Adipocyte (in vitro differentiated cells): ENCODE measurements around the gene CTU1.

Experiments used
- DNase-seq: peaks from one replicate; pipeline ENCODE4 v3.0.0-alpha.2; 2015; ENCODE audit warnings: low read depth
- H3K27me3 ChIP-seq: replicated peaks from 2 replicates; pipeline ENCODE4 v1.7.0; 2013; ENCODE audit warnings: mild to moderate bottlenecking, low read length, moderate library complexity; ENCODE audit not compliant: control insufficient read depth, insufficient read depth
- H3K36me3 ChIP-seq: 2 replicates; pipeline ENCODE4 v1.7.0; 2013; ENCODE audit warnings: low read length, mild to moderate bottlenecking, moderate library complexity; ENCODE audit not compliant: control insufficient read depth, insufficient read depth, severe bottlenecking
- H3K4me1 ChIP-seq: 2 replicates; pipeline ENCODE4 v1.7.0; 2013; ENCODE audit warnings: mild to moderate bottlenecking, low read length, moderate library complexity; ENCODE audit not compliant: control insufficient read depth, insufficient read depth
- H3K4me3 ChIP-seq: 2 replicates; pipeline ENCODE4 v1.7.0; 2013; ENCODE audit warnings: mild to moderate bottlenecking, low read length, moderate library complexity
- H3K9ac ChIP-seq: 2 replicates; pipeline ENCODE4 v1.7.0; 2013; ENCODE audit warnings: mild to moderate bottlenecking, low read length, moderate library complexity
- H3K9me3 ChIP-seq: 2 replicates; pipeline ENCODE4 v1.7.0; 2013; ENCODE audit warnings: mild to moderate bottlenecking, low read length, moderate library complexity; ENCODE audit not compliant: control insufficient read depth

The CTU1 gene

GRCh38 chr19:51129716-51130115 is 21.5 kb upstream of the CTU1 start:
- Histone ChIP-seq H3K36me3 (no peaks in the 10 kb centered on the region), H3K27me3 (no peaks in the 10 kb centered on the region), H3K9ac (no peak overlapping the region), H3K9me3 (no peaks in the 10 kb centered on the region), H3K4me1 (peaks cover 11% of the 10 kb centered on the region), H3K4me3 (no peak overlapping the region)
- DNase-seq: no peak

- no peaks in the 10 kb centered on the region for H3K9me3 ChIP-seq
- H3K27me3 ChIP-seq: no peaks in the 10 kb centered on the region
- no peak for DNase-seq
Measured at GRCh38 chr19:51128227-51128626, 20.0 kb upstream of the CTU1 start.

GRCh38 chr19:51127755-51128154 is 19.5 kb upstream of the CTU1 start:
- Histone ChIP-seq H3K9ac (no peak overlapping the region), H3K4me1 (peaks cover 11% of the 10 kb centered on the region), H3K27me3 (no peaks in the 10 kb centered on the region), H3K4me3 (no peak overlapping the region), H3K9me3 (no peaks in the 10 kb centered on the region), H3K36me3 (no peaks in the 10 kb centered on the region)
- DNase-seq: no peak

More at GRCh38 chr19:51128227-51128626, 20.0 kb upstream of the CTU1 start:
- Histone ChIP-seq H3K4me3 (no peak overlapping the region), H3K4me1 (peaks cover 11% of the 10 kb centered on the region), H3K9ac (no peak overlapping the region), H3K36me3 (no peaks in the 10 kb centered on the region)

- Histone ChIP-seq H3K27me3 (no peaks in the 10 kb centered on the region), H3K9ac (no peak overlapping the region), H3K4me3 (no peak overlapping the region), H3K36me3 (no peaks in the 10 kb centered on the region), H3K9me3 (no peaks in the 10 kb centered on the region), H3K4me1 (peaks cover 8% of the 10 kb centered on the region)
- no peak for DNase-seq
Measured at GRCh38 chr19:51127032-51127431, 18.8 kb upstream of the CTU1 start.

- no peak for DNase-seq
- Histone ChIP-seq H3K4me1 (peaks cover 5% of the 10 kb centered on the region), H3K9ac (no peak overlapping the region), H3K9me3 (no peaks in the 10 kb centered on the region), H3K4me3 (no peak overlapping the region), H3K27me3 (no peaks in the 10 kb centered on the region), H3K36me3 (no peaks in the 10 kb centered on the region)
Measured at GRCh38 chr19:51125421-51126075, 17.3 kb upstream of the CTU1 start.

DNA sequence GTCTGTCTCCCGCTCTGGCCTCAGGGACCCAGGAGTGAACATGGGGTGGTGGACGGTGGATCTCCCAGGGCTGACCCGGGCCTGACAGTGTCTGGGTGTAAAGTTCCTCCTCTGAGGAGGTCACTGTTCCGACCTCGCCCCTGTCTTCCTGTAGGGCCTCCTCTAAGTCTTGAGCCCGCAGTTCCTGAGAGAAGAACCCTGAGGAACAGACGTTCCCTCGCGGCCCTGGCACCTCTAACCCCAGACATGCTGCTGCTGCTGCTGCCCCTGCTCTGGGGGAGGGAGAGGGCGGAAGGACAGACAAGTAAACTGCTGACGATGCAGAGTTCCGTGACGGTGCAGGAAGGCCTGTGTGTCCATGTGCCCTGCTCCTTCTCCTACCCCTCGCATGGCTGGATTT is 16.5 kb upstream of the CTU1 start, which contains the start of gene SIGLEC9:
Gene SIGLEC9 (plus strand): TSS at position 178 of the 400 bp plus-strand sequence. CDS start 69 bp downstream, at position 247.
- no peak within 1 kb of the TSS for H3K4me3 ChIP-seq
- DNase-seq: no peak
- no peaks in the 10 kb centered on the region for H3K9me3 ChIP-seq
- H3K9ac ChIP-seq: no peak within 1 kb of the TSS
- no peaks in the 10 kb centered on the region for H3K36me3 ChIP-seq
- H3K4me1 ChIP-seq: peaks cover 5% of the 10 kb centered on the region
- no peaks in the 10 kb centered on the region for H3K27me3 ChIP-seq

- no peak for DNase-seq
- Histone ChIP-seq H3K9me3 (no peaks in the 10 kb centered on the region), H3K27me3 (no peaks in the 10 kb centered on the region), H3K9ac (no peak overlapping the region), H3K36me3 (no peaks in the 10 kb centered on the region), H3K4me3 (no peak overlapping the region), H3K4me1 (peaks cover 5% of the 10 kb centered on the region)
Measured at GRCh38 chr19:51124216-51124615, 16.0 kb upstream of the CTU1 start.

GRCh38 chr19:51123802-51124201 is 15.6 kb upstream of the CTU1 start:
- Histone ChIP-seq H3K27me3 (no peaks in the 10 kb centered on the region), H3K9me3 (no peaks in the 10 kb centered on the region), H3K9ac (no peak overlapping the region), H3K36me3 (no peaks in the 10 kb centered on the region), H3K4me3 (no peak overlapping the region), H3K4me1 (peaks cover 3% of the 10 kb centered on the region)
- DNase-seq: no peak

GRCh38 chr19:51123381-51123800 is 15.2 kb upstream of the CTU1 start:
- Histone ChIP-seq H3K9me3 (no peaks in the 10 kb centered on the region), H3K9ac (no peak overlapping the region), H3K27me3 (no peaks in the 10 kb centered on the region), H3K36me3 (no peaks in the 10 kb centered on the region), H3K4me3 (no peak overlapping the region), H3K4me1 (no peaks in the 10 kb centered on the region)
- DNase-seq: no peak

DNA sequence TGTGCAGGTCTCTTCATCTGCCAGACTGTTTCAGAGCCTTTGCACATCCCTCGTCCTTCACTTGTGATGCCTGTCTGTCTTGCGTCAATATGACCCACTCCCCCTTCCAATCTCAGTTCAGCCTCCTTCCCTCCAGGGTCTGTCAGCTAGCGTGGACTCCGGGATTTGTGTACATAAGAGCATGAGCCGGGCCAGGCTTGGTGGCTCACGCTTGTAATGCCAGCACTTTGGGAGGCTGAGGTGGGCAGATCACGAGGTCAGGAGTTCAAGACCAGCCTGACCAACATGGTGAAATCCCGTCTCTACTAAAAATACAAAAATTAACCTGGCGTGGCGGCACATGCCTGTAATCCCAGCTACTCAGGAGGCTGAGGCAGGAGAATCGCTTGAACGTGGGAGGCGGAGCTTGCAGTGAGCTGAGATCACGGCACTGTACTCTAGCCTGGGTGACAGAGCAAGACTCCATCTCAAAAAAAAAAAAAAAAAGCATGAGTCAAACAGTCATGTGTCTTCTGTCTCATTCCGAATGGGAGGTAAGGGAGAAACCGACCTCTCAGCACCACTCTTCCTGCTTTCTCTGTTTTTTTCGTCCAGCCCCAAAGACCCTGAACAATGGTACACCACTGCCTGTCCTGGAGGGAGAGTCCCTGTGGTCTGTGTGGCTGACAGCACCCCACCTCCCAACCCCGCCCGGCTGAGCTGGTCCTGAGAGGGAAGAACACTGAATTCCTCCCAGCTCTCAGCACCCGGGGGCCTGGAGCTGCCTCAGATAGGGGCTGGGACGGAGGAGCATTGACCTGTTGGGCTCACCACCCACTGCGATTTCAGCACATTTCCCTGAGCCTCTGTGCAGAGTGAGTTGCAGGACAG is 14.1 kb upstream of the CTU1 start:
- Histone ChIP-seq H3K9ac (peak overlapping the region; percentile 25), H3K4me1 (no peaks in the 10 kb centered on the region)
- no peak for DNase-seq

GRCh38 chr19:51121257-51121656 is 13.0 kb upstream of the CTU1 start:
- Histone ChIP-seq H3K4me1 (no peaks in the 10 kb centered on the region), H3K9me3 (no peaks in the 10 kb centered on the region), H3K27me3 (peaks cover 5% of the 10 kb centered on the region), H3K4me3 (no peak overlapping the region), H3K9ac (no peak overlapping the region), H3K36me3 (no peaks in the 10 kb centered on the region)
- DNase-seq: no peak

More for the DNA sequence above, 14.1 kb upstream of the CTU1 start:
- Histone ChIP-seq H3K9me3 (no peaks in the 10 kb centered on the region), H3K27me3 (no peaks in the 10 kb centered on the region), H3K36me3 (no peaks in the 10 kb centered on the region), H3K4me3 (no peak overlapping the region)
